HEK293 (cell line): ENCODE results near the gene SLC35F4.
A peak's percentile ranks its signal among the peaks of the same experiment; 100 is the strongest.

ENCODE experiments used
- CTCF ChIA-PET: fragments of 350-600 bp; formaldehyde crosslinking; extraction: SDS; loops from one replicate; lab custom pipeline; 2021; ENCODE audit warnings: antibody characterized with exemption; lab: Yijun Ruan, JAX
- POLR2A ChIA-PET: fragments of 300-600 bp; formaldehyde crosslinking; extraction: SDS; loops from one replicate; lab custom pipeline; 2020; ENCODE audit warnings: antibody characterized with exemption, inconsistent platforms; lab: Yijun Ruan, JAX
- H3K27ac ChIP-seq: fragments of 200-500 bp; sonication (Bioruptor generic); 2 replicates; pipeline ENCODE4 v1.5.1; 2014; ENCODE audit warnings: low read depth, low read length, control low read depth, inconsistent platforms; ENCODE audit errors: extremely low read depth
- H3K36me3 ChIP-seq, 2 experiments: fragments of 200-500 bp in 1 of 2; sonication (Bioruptor generic) in 1 of 2; 1 replicate in 1 of 2; 2 replicates in 1 of 2; pipeline ENCODE4 v1.5.1; 2014 to 2017; ENCODE audit warnings: inconsistent platforms in 2 of 2, low read length in 2 of 2; ENCODE audit not compliant: control insufficient read depth in 2 of 2, insufficient read depth in 1 of 2
- H3K4me1 ChIP-seq: fragments of 200-500 bp; sonication (Bioruptor generic); 2 replicates; pipeline ENCODE4 v1.5.1; 2014; ENCODE audit warnings: mild to moderate bottlenecking, low read length, inconsistent platforms; ENCODE audit not compliant: control insufficient read depth, insufficient read depth
- H3K4me3 ChIP-seq: 2 replicates; pipeline ENCODE4 v1.5.1; 2011; ENCODE audit warnings: low read depth, mild to moderate bottlenecking, control low read depth, low read length, moderate library complexity
- H3K9me3 ChIP-seq: fragments of 200-500 bp; sonication (Bioruptor generic); 2 replicates; pipeline ENCODE4 v1.5.1; 2014; ENCODE audit warnings: low read depth, low read length, inconsistent platforms; ENCODE audit not compliant: control insufficient read depth, insufficient read depth
- IKZF3 ChIP-seq: fragments of 450-650 bp; IDR thresholded peaks from 2 replicates; pipeline ENCODE4 v1.5.0; 2018; ENCODE audit warnings: missing biosample characterization, mild to moderate bottlenecking, missing genetic modification characterization, moderate library complexity
- KLF10 ChIP-seq: fragments of 450-650 bp; IDR thresholded peaks from 2 replicates; pipeline ENCODE4 v1.5.1; 2018; ENCODE audit warnings: missing biosample characterization, mild to moderate bottlenecking, missing genetic modification characterization
- KLF9 ChIP-seq: fragments of 450-650 bp; formaldehyde crosslinking; IDR thresholded peaks from 2 replicates; pipeline ENCODE4 v1.5.1; 2016; ENCODE audit warnings: missing biosample characterization, missing genetic modification characterization, low read depth
- SCRT2 ChIP-seq: fragments of 450-650 bp; formaldehyde crosslinking; IDR thresholded peaks from 2 replicates; pipeline ENCODE4 v1.5.1; 2016; ENCODE audit warnings: missing biosample characterization, missing genetic modification characterization
- SP2 ChIP-seq: fragments of 450-650 bp; formaldehyde crosslinking; IDR thresholded peaks from 2 replicates; pipeline ENCODE4 v1.5.1; 2016; ENCODE audit warnings: missing biosample characterization, missing genetic modification characterization
- SP3 ChIP-seq: fragments of 450-650 bp; formaldehyde crosslinking; IDR thresholded peaks from 2 replicates; pipeline ENCODE4 v1.5.1; 2016; ENCODE audit warnings: missing biosample characterization, missing genetic modification characterization
- ZBTB8A ChIP-seq: fragments of 450-650 bp; formaldehyde crosslinking; IDR thresholded peaks from 2 replicates; pipeline ENCODE4 v1.5.1; 2016; ENCODE audit warnings: missing biosample characterization, missing genetic modification characterization
- ZEB2 ChIP-seq: fragments of 450-650 bp; formaldehyde crosslinking; IDR thresholded peaks from 2 replicates; pipeline ENCODE4 v1.5.1; 2016; ENCODE audit warnings: missing biosample characterization, missing genetic modification characterization
- ZFHX2 ChIP-seq: fragments of 450-650 bp; formaldehyde crosslinking; conservative IDR thresholded peaks from 2 replicates; pipeline ENCODE4 v1.5.1; 2016; ENCODE audit warnings: missing biosample characterization, missing genetic modification characterization
- ZNF10 ChIP-seq: fragments of 450-650 bp; formaldehyde crosslinking; IDR thresholded peaks from 2 replicates; pipeline ENCODE4 v1.5.1; 2017; ENCODE audit warnings: missing biosample characterization, missing genetic modification characterization
- ZNF2 ChIP-seq: fragments of 450-650 bp; formaldehyde crosslinking; IDR thresholded peaks from 2 replicates; pipeline ENCODE4 v1.5.1; 2016; ENCODE audit warnings: missing biosample characterization, missing genetic modification characterization
- ZNF214 ChIP-seq: fragments of 450-650 bp; formaldehyde crosslinking; IDR thresholded peaks from 2 replicates; pipeline ENCODE4 v1.5.1; 2017; ENCODE audit warnings: missing biosample characterization, mild to moderate bottlenecking, missing genetic modification characterization, borderline replicate concordance
- ZNF23 ChIP-seq: fragments of 450-650 bp; formaldehyde crosslinking; IDR thresholded peaks from 2 replicates; pipeline ENCODE4 v1.5.1; 2016; ENCODE audit warnings: missing biosample characterization, missing genetic modification characterization, borderline replicate concordance
- ZNF24 ChIP-seq: fragments of 450-650 bp; formaldehyde crosslinking; IDR thresholded peaks from 2 replicates; pipeline ENCODE4 v1.5.1; 2016; ENCODE audit warnings: missing biosample characterization, missing genetic modification characterization
- ZNF280C ChIP-seq: fragments of 450-650 bp; formaldehyde crosslinking; IDR thresholded peaks from 2 replicates; pipeline ENCODE4 v1.5.1; 2016; ENCODE audit warnings: missing biosample characterization, missing genetic modification characterization
- ZNF433 ChIP-seq: fragments of 450-650 bp; formaldehyde crosslinking; IDR thresholded peaks from 2 replicates; pipeline ENCODE4 v1.5.1; 2016; ENCODE audit warnings: missing biosample characterization, missing genetic modification characterization, low read depth
- ZNF501 ChIP-seq: fragments of 450-650 bp; formaldehyde crosslinking; IDR thresholded peaks from 2 replicates; pipeline ENCODE4 v1.5.1; 2016; ENCODE audit warnings: missing biosample characterization, missing genetic modification characterization
- ZNF514 ChIP-seq: fragments of 450-650 bp; formaldehyde crosslinking; IDR thresholded peaks from 2 replicates; pipeline ENCODE4 v1.5.1; 2016; ENCODE audit warnings: missing biosample characterization, missing genetic modification characterization
- ZNF560 ChIP-seq: fragments of 450-650 bp; formaldehyde crosslinking; IDR thresholded peaks from 2 replicates; pipeline ENCODE4 v1.5.1; 2017; ENCODE audit warnings: missing biosample characterization, missing genetic modification characterization, borderline replicate concordance
- ZNF704 ChIP-seq: fragments of 450-650 bp; formaldehyde crosslinking; IDR thresholded peaks from 2 replicates; pipeline ENCODE4 v1.5.1; 2016; ENCODE audit warnings: missing biosample characterization, missing genetic modification characterization
- ZNF785 ChIP-seq: fragments of 450-650 bp; formaldehyde crosslinking; IDR thresholded peaks from 2 replicates; pipeline ENCODE4 v1.5.1; 2016; ENCODE audit warnings: missing biosample characterization, missing genetic modification characterization
- TF ChIP-seq, protein P1 (sequence below): fragments of 450-650 bp; formaldehyde crosslinking; optimal IDR thresholded peaks from 2 replicates; pipeline ENCODE3; 2016; ENCODE audit warnings: missing biosample characterization, mild to moderate bottlenecking, missing genetic modification characterization
- TF ChIP-seq, protein P2 (sequence below): fragments of 450-650 bp; formaldehyde crosslinking; IDR thresholded peaks from 2 replicates; pipeline ENCODE4 v1.5.1; 2016; ENCODE audit warnings: missing biosample characterization, missing genetic modification characterization
- TF ChIP-seq, protein P3 (sequence below): fragments of 450-650 bp; formaldehyde crosslinking; IDR thresholded peaks from 2 replicates; pipeline ENCODE4 v1.5.1; 2016; ENCODE audit warnings: missing biosample characterization, missing genetic modification characterization

Gene SLC35F4

GRCh38 chr14:57865403-57866198, at the start of gene SLC35F4:
Gene SLC35F4, minus strand, starts transcription at chr14:57866092.
- Histone ChIP-seq H3K9me3 (no peaks in the 10 kb centered on the region), H3K4me1 (no peaks in the 10 kb centered on the region; the same call in 1 of the 2 replicates), H3K36me3 (no peaks in the 10 kb centered on the region), H3K4me3 (peak within 1 kb of the TSS; percentile 38), H3K27ac (no peak within 1 kb of the TSS)
- CTCF ChIA-PET, result no interaction called here
- POLR2A ChIA-PET, result no interaction called here
- TF ChIP-seq ZNF10 (no peak), ZFHX2 (peak; percentile 84), ZNF280C (tag by site-specific recombination) (no peak), KLF9 (peak; percentile 27; the same call in 1 of the 2 replicates), ZNF704 (tag by site-specific recombination) (no peak), ZNF501 (tag by site-specific recombination) (peak; percentile 37; the same call in 1 of the 2 replicates), ZNF560 (no peak), ZNF2 (tag by site-specific recombination) (peak; percentile 35; the same call in 1 of the 2 replicates), ZBTB8A (peak; percentile 55), KLF10 (tag by site-specific recombination) (no peak), SCRT2 (tag by site-specific recombination) (0 out of 2 replicates have a peak, but pooled peaks have one; percentile 48), SP2 (no peak), ZNF214 (tag by site-specific recombination) (no peak), ZNF433 (tag by site-specific recombination) (no peak), ZNF785 (tag by site-specific recombination) (no peak), ZNF23 (no peak), ZNF24 (no peak), ZEB2 (tag by site-specific recombination) (peak; percentile 73), ZNF514 (tag by site-specific recombination) (no peak), IKZF3 (tag by site-specific recombination) (no peak), SP3 (tag by site-specific recombination) (no peak)
- TF ChIP-seq, protein P1, sequence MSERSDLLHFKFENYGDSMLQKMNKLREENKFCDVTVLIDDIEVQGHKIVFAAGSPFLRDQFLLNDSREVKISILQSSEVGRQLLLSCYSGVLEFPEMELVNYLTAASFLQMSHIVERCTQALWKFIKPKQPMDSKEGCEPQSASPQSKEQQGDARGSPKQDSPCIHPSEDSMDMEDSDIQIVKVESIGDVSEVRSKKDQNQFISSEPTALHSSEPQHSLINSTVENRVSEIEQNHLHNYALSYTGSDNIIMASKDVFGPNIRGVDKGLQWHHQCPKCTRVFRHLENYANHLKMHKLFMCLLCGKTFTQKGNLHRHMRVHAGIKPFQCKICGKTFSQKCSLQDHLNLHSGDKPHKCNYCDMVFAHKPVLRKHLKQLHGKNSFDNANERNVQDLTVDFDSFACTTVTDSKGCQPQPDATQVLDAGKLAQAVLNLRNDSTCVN (tag by site-specific recombination), result peak; percentile 89
- TF ChIP-seq, protein P2, sequence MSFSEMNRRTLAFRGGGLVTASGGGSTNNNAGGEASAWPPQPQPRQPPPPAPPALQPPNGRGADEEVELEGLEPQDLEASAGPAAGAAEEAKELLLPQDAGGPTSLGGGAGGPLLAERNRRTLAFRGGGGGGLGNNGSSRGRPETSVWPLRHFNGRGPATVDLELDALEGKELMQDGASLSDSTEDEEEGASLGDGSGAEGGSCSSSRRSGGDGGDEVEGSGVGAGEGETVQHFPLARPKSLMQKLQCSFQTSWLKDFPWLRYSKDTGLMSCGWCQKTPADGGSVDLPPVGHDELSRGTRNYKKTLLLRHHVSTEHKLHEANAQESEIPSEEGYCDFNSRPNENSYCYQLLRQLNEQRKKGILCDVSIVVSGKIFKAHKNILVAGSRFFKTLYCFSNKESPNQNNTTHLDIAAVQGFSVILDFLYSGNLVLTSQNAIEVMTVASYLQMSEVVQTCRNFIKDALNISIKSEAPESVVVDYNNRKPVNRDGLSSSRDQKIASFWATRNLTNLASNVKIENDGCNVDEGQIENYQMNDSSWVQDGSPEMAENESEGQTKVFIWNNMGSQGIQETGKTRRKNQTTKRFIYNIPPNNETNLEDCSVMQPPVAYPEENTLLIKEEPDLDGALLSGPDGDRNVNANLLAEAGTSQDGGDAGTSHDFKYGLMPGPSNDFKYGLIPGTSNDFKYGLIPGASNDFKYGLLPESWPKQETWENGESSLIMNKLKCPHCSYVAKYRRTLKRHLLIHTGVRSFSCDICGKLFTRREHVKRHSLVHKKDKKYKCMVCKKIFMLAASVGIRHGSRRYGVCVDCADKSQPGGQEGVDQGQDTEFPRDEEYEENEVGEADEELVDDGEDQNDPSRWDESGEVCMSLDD, result no peak
- TF ChIP-seq, protein P3, sequence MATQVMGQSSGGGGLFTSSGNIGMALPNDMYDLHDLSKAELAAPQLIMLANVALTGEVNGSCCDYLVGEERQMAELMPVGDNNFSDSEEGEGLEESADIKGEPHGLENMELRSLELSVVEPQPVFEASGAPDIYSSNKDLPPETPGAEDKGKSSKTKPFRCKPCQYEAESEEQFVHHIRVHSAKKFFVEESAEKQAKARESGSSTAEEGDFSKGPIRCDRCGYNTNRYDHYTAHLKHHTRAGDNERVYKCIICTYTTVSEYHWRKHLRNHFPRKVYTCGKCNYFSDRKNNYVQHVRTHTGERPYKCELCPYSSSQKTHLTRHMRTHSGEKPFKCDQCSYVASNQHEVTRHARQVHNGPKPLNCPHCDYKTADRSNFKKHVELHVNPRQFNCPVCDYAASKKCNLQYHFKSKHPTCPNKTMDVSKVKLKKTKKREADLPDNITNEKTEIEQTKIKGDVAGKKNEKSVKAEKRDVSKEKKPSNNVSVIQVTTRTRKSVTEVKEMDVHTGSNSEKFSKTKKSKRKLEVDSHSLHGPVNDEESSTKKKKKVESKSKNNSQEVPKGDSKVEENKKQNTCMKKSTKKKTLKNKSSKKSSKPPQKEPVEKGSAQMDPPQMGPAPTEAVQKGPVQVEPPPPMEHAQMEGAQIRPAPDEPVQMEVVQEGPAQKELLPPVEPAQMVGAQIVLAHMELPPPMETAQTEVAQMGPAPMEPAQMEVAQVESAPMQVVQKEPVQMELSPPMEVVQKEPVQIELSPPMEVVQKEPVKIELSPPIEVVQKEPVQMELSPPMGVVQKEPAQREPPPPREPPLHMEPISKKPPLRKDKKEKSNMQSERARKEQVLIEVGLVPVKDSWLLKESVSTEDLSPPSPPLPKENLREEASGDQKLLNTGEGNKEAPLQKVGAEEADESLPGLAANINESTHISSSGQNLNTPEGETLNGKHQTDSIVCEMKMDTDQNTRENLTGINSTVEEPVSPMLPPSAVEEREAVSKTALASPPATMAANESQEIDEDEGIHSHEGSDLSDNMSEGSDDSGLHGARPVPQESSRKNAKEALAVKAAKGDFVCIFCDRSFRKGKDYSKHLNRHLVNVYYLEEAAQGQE, result peak; percentile 98
